Skeletal muscle satellite cell (primary cell): ENCODE data around the gene LRRK2. TPM values are rescaled to one million over a fixed set of nuclear protein-coding genes. Genes with fewer than 3 reads are reported as not detected.

ENCODE experiments used
- H3K27me3 ChIP-seq: 2 replicates; pipeline ENCODE4 v1.7.0; 2013; ENCODE audit warnings: low read length; ENCODE audit not compliant: control insufficient read depth, insufficient read depth
- H3K36me3 ChIP-seq: 2 replicates; pipeline ENCODE4 v1.7.0; 2013; ENCODE audit warnings: mild to moderate bottlenecking, control low read depth, low read length; ENCODE audit not compliant: insufficient read depth
- H3K4me1 ChIP-seq: 2 replicates; pipeline ENCODE4 v1.7.0; 2013; ENCODE audit warnings: low read length; ENCODE audit not compliant: control insufficient read depth, insufficient read depth
- H3K4me2 ChIP-seq: 2 replicates; pipeline ENCODE4 v1.7.0; 2013; ENCODE audit warnings: mild to moderate bottlenecking, low read length
- H3K4me3 ChIP-seq: 2 replicates; pipeline ENCODE4 v1.7.0; 2013; ENCODE audit warnings: low read length
- H3K9ac ChIP-seq: 2 replicates; pipeline ENCODE4 v1.7.0; 2013; ENCODE audit warnings: mild to moderate bottlenecking, low read depth, low read length, moderate library complexity
- H3K9me3 ChIP-seq: replicated peaks from 2 replicates; pipeline ENCODE4 v1.7.0; 2013; ENCODE audit warnings: mild to moderate bottlenecking, control low read depth, low read length
- total RNA-seq: library from RNA; depleted of rRNA; stranded (reverse); fragments of >200 nt; gene quantifications from 2 replicates; pipeline ENCODE4 v1.2.3, GENCODE V29; 2012; rRNA removed

Gene LRRK2
- 1.7 and 4.8 TPM in 2 replicates for total RNA-seq

GRCh38 chr12:40224439-40225291 lies at the start of gene LRRK2:
TSS of gene LRRK2 (plus strand) at chr12:40224997. CDS start at chr12:40225132, 135 bp downstream.
- Histone ChIP-seq H3K4me3 (peak within 1 kb of the TSS; percentile 81), H3K9ac (peak within 1 kb of the TSS; percentile 92), H3K36me3 (no peaks in the 10 kb centered on the region), H3K4me1 (peaks cover 28% of the 10 kb centered on the region), H3K27me3 (no peaks in the 10 kb centered on the region), H3K9me3 (no peaks in the 10 kb centered on the region), H3K4me2 (peak within 1 kb of the TSS; percentile 94)

- Histone ChIP-seq H3K4me2 (no peak overlapping the region), H3K9ac (no peak overlapping the region), H3K27me3 (no peaks in the 10 kb centered on the region), H3K36me3 (no peaks in the 10 kb centered on the region), H3K4me3 (no peak overlapping the region), H3K4me1 (no peaks in the 10 kb centered on the region), H3K9me3 (no peaks in the 10 kb centered on the region)
These were observed 49.8 kb upstream of the LRRK2 start for GRCh38 chr12:40175045-40175444.

- Histone ChIP-seq H3K4me3 (no peak overlapping the region), H3K4me2 (no peak overlapping the region), H3K9me3 (no peaks in the 10 kb centered on the region), H3K9ac (no peak overlapping the region), H3K36me3 (no peaks in the 10 kb centered on the region), H3K27me3 (no peaks in the 10 kb centered on the region), H3K4me1 (no peaks in the 10 kb centered on the region)
These were observed 49.3 kb upstream of the LRRK2 start for GRCh38 chr12:40175489-40175888.

- Histone ChIP-seq H3K4me3 (no peak overlapping the region), H3K9me3 (no peaks in the 10 kb centered on the region), H3K4me1 (no peaks in the 10 kb centered on the region), H3K27me3 (no peaks in the 10 kb centered on the region), H3K4me2 (no peak overlapping the region), H3K36me3 (no peaks in the 10 kb centered on the region), H3K9ac (no peak overlapping the region)
These were observed 46.1 kb upstream of the LRRK2 start for GRCh38 chr12:40178701-40179100.

GRCh38 chr12:40181490-40181889 lies 43.3 kb upstream of the LRRK2 start:
- H3K27me3 ChIP-seq: no peaks in the 10 kb centered on the region
- no peak overlapping the region for H3K9ac ChIP-seq
- no peaks in the 10 kb centered on the region for H3K4me1 ChIP-seq
- H3K9me3 ChIP-seq: no peaks in the 10 kb centered on the region
- H3K36me3 ChIP-seq: no peaks in the 10 kb centered on the region
- H3K4me2 ChIP-seq: no peak overlapping the region
- H3K4me3 ChIP-seq: no peak overlapping the region

- H3K9ac ChIP-seq: no peak overlapping the region
- H3K4me1 ChIP-seq: no peaks in the 10 kb centered on the region
- no peaks in the 10 kb centered on the region for H3K27me3 ChIP-seq
- no peaks in the 10 kb centered on the region for H3K36me3 ChIP-seq
- H3K4me2 ChIP-seq: no peak overlapping the region
- H3K4me3 ChIP-seq: no peak overlapping the region
- no peaks in the 10 kb centered on the region for H3K9me3 ChIP-seq
These were observed 41.1 kb upstream of the LRRK2 start for GRCh38 chr12:40183715-40184114.

- no peaks in the 10 kb centered on the region for H3K27me3 ChIP-seq
- H3K36me3 ChIP-seq: no peaks in the 10 kb centered on the region
- no peak overlapping the region for H3K4me2 ChIP-seq
- no peak overlapping the region for H3K9ac ChIP-seq
- H3K4me3 ChIP-seq: no peak overlapping the region
- no peaks in the 10 kb centered on the region for H3K4me1 ChIP-seq
- H3K9me3 ChIP-seq: no peaks in the 10 kb centered on the region
These were observed 40.1 kb upstream of the LRRK2 start for GRCh38 chr12:40184493-40185302.

GRCh38 chr12:40185303-40185693 lies 39.5 kb upstream of the LRRK2 start:
- Histone ChIP-seq H3K36me3 (no peaks in the 10 kb centered on the region), H3K4me2 (no peak overlapping the region), H3K4me1 (no peaks in the 10 kb centered on the region), H3K27me3 (no peaks in the 10 kb centered on the region), H3K4me3 (no peak overlapping the region), H3K9ac (no peak overlapping the region), H3K9me3 (no peaks in the 10 kb centered on the region)

GRCh38 chr12:40188558-40189320 lies 36.1 kb upstream of the LRRK2 start:
- Histone ChIP-seq H3K9ac (no peak overlapping the region), H3K4me1 (no peaks in the 10 kb centered on the region), H3K4me3 (no peak overlapping the region), H3K27me3 (no peaks in the 10 kb centered on the region), H3K4me2 (no peak overlapping the region), H3K36me3 (no peaks in the 10 kb centered on the region), H3K9me3 (no peaks in the 10 kb centered on the region)

GRCh38 chr12:40192704-40193255 lies 32.0 kb upstream of the LRRK2 start:
- H3K9ac ChIP-seq: no peak overlapping the region
- H3K4me2 ChIP-seq: no peak overlapping the region
- no peaks in the 10 kb centered on the region for H3K36me3 ChIP-seq
- H3K27me3 ChIP-seq: no peaks in the 10 kb centered on the region
- no peak overlapping the region for H3K4me3 ChIP-seq
- H3K4me1 ChIP-seq: no peaks in the 10 kb centered on the region
- H3K9me3 ChIP-seq: no peaks in the 10 kb centered on the region

- no peak overlapping the region for H3K9ac ChIP-seq
These were observed 30.0 kb upstream of the LRRK2 start for GRCh38 chr12:40194846-40195245.

More at GRCh38 chr12:40194846-40195245, 30.0 kb upstream of the LRRK2 start:
- Histone ChIP-seq H3K9me3 (no peaks in the 10 kb centered on the region), H3K36me3 (no peaks in the 10 kb centered on the region), H3K4me1 (no peaks in the 10 kb centered on the region), H3K4me2 (no peak overlapping the region), H3K27me3 (no peaks in the 10 kb centered on the region), H3K4me3 (no peak overlapping the region)
